HepG2 (cell line): Measurements from ENCODE around the gene RNF150.

ENCODE experiments used
- FOSL1 ChIP-seq: sonication (generic); formaldehyde crosslinking; IDR thresholded peaks from 2 replicates; pipeline ENCODE4 v1.9.0; 2021; ENCODE audit warnings: missing genetic modification reagents, borderline replicate concordance
- JUND ChIP-seq: sonication (generic); formaldehyde crosslinking; IDR thresholded peaks from 2 replicates; pipeline ENCODE4 v1.8.0; 2022; ENCODE audit warnings: mild to moderate bottlenecking, missing genetic modification reagents
- MEF2D ChIP-seq: sonication (generic); formaldehyde crosslinking; IDR thresholded peaks from 2 replicates; pipeline ENCODE4 v1.5.1; 2020; ENCODE audit warnings: mild to moderate bottlenecking, missing genetic modification reagents
- MTF1 ChIP-seq: sonication (generic); formaldehyde crosslinking; IDR thresholded peaks from 2 replicates; pipeline ENCODE4 v1.5.0; 2020; ENCODE audit warnings: missing genetic modification reagents
- POLR2A ChIP-seq, 2 experiments: IDR thresholded peaks; 2 replicates each; pipeline ENCODE4 v1.6.1; 2011; ENCODE audit warnings: low read depth in 2 of 2, low read length in 2 of 2, mild to moderate bottlenecking in 1 of 2, moderate library complexity in 1 of 2; ENCODE audit not compliant: insufficient read depth in 1 of 2
- SETDB1 ChIP-seq: sonication (generic); formaldehyde crosslinking; IDR thresholded peaks from 2 replicates; pipeline ENCODE4 v1.5.1; 2020; ENCODE audit warnings: missing genetic modification reagents, mild to moderate bottlenecking, borderline replicate concordance
- STAG1 ChIP-seq: sonication (generic); formaldehyde crosslinking; IDR thresholded peaks from 2 replicates; pipeline ENCODE4 v1.4.0; 2020; ENCODE audit warnings: missing genetic modification reagents
- SUZ12 ChIP-seq: fragments of 150-350 bp; IDR thresholded peaks from 2 replicates; pipeline ENCODE4 v1.6.1; 2014; ENCODE audit warnings: low read depth, low read length
- TBP ChIP-seq: sonication (generic); formaldehyde crosslinking; IDR thresholded peaks from 2 replicates; pipeline ENCODE4 v1.5.0; 2020; ENCODE audit warnings: missing genetic modification reagents
- ZNF569 ChIP-seq: sonication (generic); formaldehyde crosslinking; IDR thresholded peaks from 2 replicates; pipeline ENCODE4 v1.5.0; 2020; ENCODE audit warnings: mild to moderate bottlenecking, missing genetic modification reagents, moderate library complexity, borderline replicate concordance

DNA sequence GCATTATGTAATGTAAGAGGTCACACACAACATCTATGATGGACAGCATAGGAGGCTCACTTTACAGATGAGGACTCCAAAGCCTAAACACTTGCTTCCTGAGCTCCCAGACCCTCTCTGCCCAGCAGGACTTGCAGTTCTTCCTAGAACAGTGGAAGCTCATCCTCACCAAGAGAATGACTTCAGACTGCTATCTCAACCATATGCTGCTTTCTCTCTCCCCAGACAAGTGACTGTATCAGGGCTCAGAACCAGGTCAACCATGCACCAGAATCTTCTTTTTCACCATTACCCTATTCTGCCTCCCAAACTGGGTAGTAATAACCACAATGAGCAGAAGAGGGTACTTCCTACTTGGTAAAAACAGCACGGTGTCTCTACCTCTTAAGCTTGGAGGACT lies 12.2 kb downstream of the RNF150 start:
- TF ChIP-seq TBP (CRISPR knock-in tag) (no peak), SUZ12 (no peak), FOSL1 (CRISPR knock-in tag) (no peak), MTF1 (CRISPR knock-in tag) (no peak), MEF2D (CRISPR knock-in tag) (no peak), STAG1 (CRISPR knock-in tag) (no peak), ZNF569 (CRISPR knock-in tag) (no peak), POLR2A (IDR thresholded peaks at IDR 0.05; ENCODE audit: insufficient read depth in 1 of 2, low read depth in 2 of 2, low read length in 2 of 2) (no peak), SETDB1 (CRISPR knock-in tag) (no peak), JUND (CRISPR knock-in tag) (no peak)
